Memory B cell (primary cell): Measurements from ENCODE around the gene TTC13.

Source experiments
- ATAC-seq: fragments of 150-1000 bp; cut with Tn5 transposase; 2 replicates; pipeline ENCODE4 v1.10.0; 2021; ENCODE audit warnings: low read depth, mild to moderate bottlenecking, moderate library complexity
- DNase-seq, 2 donors: peaks; one replicate each; pipeline ENCODE4 v3.0.0; 2022; ENCODE audit warnings: low spot score in 2 of 2
- H3K27ac Mint-ChIP-seq: one replicate; pipeline ENCODE4 v1.8.0; 2022; ENCODE audit warnings: mild to moderate bottlenecking, moderate library complexity, mixed read lengths
- H3K27me3 Mint-ChIP-seq: one replicate; pipeline ENCODE4 v1.8.0; 2022; ENCODE audit warnings: mixed read lengths
- H3K36me3 Mint-ChIP-seq: one replicate; pipeline ENCODE4 v1.8.0; 2022; ENCODE audit warnings: mild to moderate bottlenecking, mixed read lengths
- H3K4me1 Mint-ChIP-seq: one replicate; pipeline ENCODE4 v1.8.0; 2022; ENCODE audit warnings: mixed read lengths
- H3K4me3 Mint-ChIP-seq: one replicate; pipeline ENCODE4 v1.8.0; 2022; ENCODE audit warnings: mild to moderate bottlenecking, moderate library complexity, mixed read lengths
- H3K9me3 Mint-ChIP-seq: one replicate; pipeline ENCODE4 v1.8.0; 2022; ENCODE audit warnings: mixed read lengths

Gene TTC13

GRCh38 chr1:230922620-230923019 lies 56.0 kb downstream of the TTC13 start:
- peaks cover 30% of the 10 kb centered on the region for H3K36me3 Mint-ChIP-seq
- DNase-seq (no peak), ATAC-seq (no peak)
- H3K27me3 Mint-ChIP-seq = no peaks in the 10 kb centered on the region
- peak overlapping the region; percentile 56 for H3K27ac Mint-ChIP-seq
- H3K9me3 Mint-ChIP-seq = no peaks in the 10 kb centered on the region
- no peak overlapping the region for H3K4me3 Mint-ChIP-seq
- no peaks in the 10 kb centered on the region for H3K4me1 Mint-ChIP-seq

- H3K4me1 Mint-ChIP-seq = no peaks in the 10 kb centered on the region
- no peaks in the 10 kb centered on the region for H3K9me3 Mint-ChIP-seq
- no peak for DNase-seq
- H3K4me3 Mint-ChIP-seq = no peak overlapping the region
- no peak overlapping the region for H3K27ac Mint-ChIP-seq
- no peak for ATAC-seq
- H3K36me3 Mint-ChIP-seq = peaks cover 29% of the 10 kb centered on the region
- no peaks in the 10 kb centered on the region for H3K27me3 Mint-ChIP-seq
These were observed 59.5 kb downstream of the TTC13 start for GRCh38 chr1:230919207-230919606.

GRCh38 chr1:230917284-230918135 lies 61.2 kb downstream of the TTC13 start:
- H3K9me3 Mint-ChIP-seq = no peaks in the 10 kb centered on the region
- peaks cover 31% of the 10 kb centered on the region for H3K36me3 Mint-ChIP-seq
- ATAC-seq (peak; percentile 81), DNase-seq (peak; percentile 64 to 69)
- H3K27ac Mint-ChIP-seq = peak overlapping the region; percentile 17
- no peaks in the 10 kb centered on the region for H3K4me1 Mint-ChIP-seq
- H3K27me3 Mint-ChIP-seq = no peaks in the 10 kb centered on the region
- H3K4me3 Mint-ChIP-seq = no peak overlapping the region

GRCh38 chr1:230916587-230917283 lies 61.9 kb downstream of the TTC13 start:
- H3K27ac Mint-ChIP-seq = peak overlapping the region; percentile 17
- H3K36me3 Mint-ChIP-seq = peaks cover 27% of the 10 kb centered on the region
- H3K4me1 Mint-ChIP-seq = no peaks in the 10 kb centered on the region
- ATAC-seq (peak; percentile 10), DNase-seq (no peak)
- no peaks in the 10 kb centered on the region for H3K27me3 Mint-ChIP-seq
- H3K4me3 Mint-ChIP-seq = no peak overlapping the region
- no peaks in the 10 kb centered on the region for H3K9me3 Mint-ChIP-seq

GRCh38 chr1:230915078-230915477 lies 63.6 kb downstream of the TTC13 start:
- H3K36me3 Mint-ChIP-seq = peaks cover 34% of the 10 kb centered on the region
- no peaks in the 10 kb centered on the region for H3K4me1 Mint-ChIP-seq
- DNase-seq = no peak
- H3K27me3 Mint-ChIP-seq = no peaks in the 10 kb centered on the region
- H3K9me3 Mint-ChIP-seq = no peaks in the 10 kb centered on the region
- no peak for ATAC-seq
- no peak overlapping the region for H3K27ac Mint-ChIP-seq
- no peak overlapping the region for H3K4me3 Mint-ChIP-seq

GRCh38 chr1:230913496-230913895 lies 65.2 kb downstream of the TTC13 start:
- no peak overlapping the region for H3K4me3 Mint-ChIP-seq
- no peaks in the 10 kb centered on the region for H3K4me1 Mint-ChIP-seq
- ATAC-seq (no peak), DNase-seq (no peak)
- H3K27ac Mint-ChIP-seq = no peak overlapping the region
- H3K27me3 Mint-ChIP-seq = no peaks in the 10 kb centered on the region
- H3K36me3 Mint-ChIP-seq = peaks cover 43% of the 10 kb centered on the region
- H3K9me3 Mint-ChIP-seq = no peaks in the 10 kb centered on the region

- no peaks in the 10 kb centered on the region for H3K4me1 Mint-ChIP-seq
- H3K4me3 Mint-ChIP-seq = no peak overlapping the region
- H3K27ac Mint-ChIP-seq = no peak overlapping the region
- H3K27me3 Mint-ChIP-seq = no peaks in the 10 kb centered on the region
- ATAC-seq = no peak
- H3K9me3 Mint-ChIP-seq = no peaks in the 10 kb centered on the region
- peaks cover 53% of the 10 kb centered on the region for H3K36me3 Mint-ChIP-seq
- no peak for DNase-seq
These were observed 67.9 kb downstream of the TTC13 start for GRCh38 chr1:230910755-230911117.

- Mint-ChIP-seq H3K36me3 (peaks cover 54% of the 10 kb centered on the region), H3K9me3 (no peaks in the 10 kb centered on the region), H3K27me3 (no peaks in the 10 kb centered on the region), H3K4me1 (no peaks in the 10 kb centered on the region), H3K27ac (peak overlapping the region; percentile 12), H3K4me3 (no peak overlapping the region)
- DNase-seq (no peak), ATAC-seq (no peak)
These were observed 68.5 kb downstream of the TTC13 start for GRCh38 chr1:230909974-230910754.

GRCh38 chr1:230907472-230908205 lies 71.0 kb downstream of the TTC13 start:
- ATAC-seq = no peak
- Mint-ChIP-seq H3K27ac (no peak overlapping the region), H3K4me3 (no peak overlapping the region), H3K4me1 (no peaks in the 10 kb centered on the region), H3K9me3 (no peaks in the 10 kb centered on the region), H3K27me3 (no peaks in the 10 kb centered on the region), H3K36me3 (peaks cover 48% of the 10 kb centered on the region)
- no peak for DNase-seq

GRCh38 chr1:230906226-230906625 lies 72.4 kb downstream of the TTC13 start:
- no peak overlapping the region for H3K27ac Mint-ChIP-seq
- no peaks in the 10 kb centered on the region for H3K4me1 Mint-ChIP-seq
- H3K36me3 Mint-ChIP-seq = peaks cover 49% of the 10 kb centered on the region
- DNase-seq (no peak), ATAC-seq (no peak)
- H3K4me3 Mint-ChIP-seq = no peak overlapping the region
- no peaks in the 10 kb centered on the region for H3K9me3 Mint-ChIP-seq
- no peaks in the 10 kb centered on the region for H3K27me3 Mint-ChIP-seq

GRCh38 chr1:230905733-230906132 lies 72.9 kb downstream of the TTC13 start:
- no peak for ATAC-seq
- Mint-ChIP-seq H3K4me1 (no peaks in the 10 kb centered on the region), H3K36me3 (peaks cover 45% of the 10 kb centered on the region), H3K9me3 (no peaks in the 10 kb centered on the region), H3K27ac (no peak overlapping the region), H3K27me3 (no peaks in the 10 kb centered on the region), H3K4me3 (no peak overlapping the region)
- no peak for DNase-seq

- H3K27ac Mint-ChIP-seq = no peak overlapping the region
- peaks cover 24% of the 10 kb centered on the region for H3K36me3 Mint-ChIP-seq
- DNase-seq (no peak), ATAC-seq (no peak)
- H3K27me3 Mint-ChIP-seq = no peaks in the 10 kb centered on the region
- H3K4me3 Mint-ChIP-seq = no peak overlapping the region
- H3K9me3 Mint-ChIP-seq = no peaks in the 10 kb centered on the region
- H3K4me1 Mint-ChIP-seq = no peaks in the 10 kb centered on the region
These were observed 76.2 kb downstream of the TTC13 start for GRCh38 chr1:230902349-230902923.

GRCh38 chr1:230901671-230902070 lies 77.0 kb downstream of the TTC13 start:
- H3K9me3 Mint-ChIP-seq = no peaks in the 10 kb centered on the region
- ATAC-seq (no peak), DNase-seq (no peak)
- H3K27ac Mint-ChIP-seq = no peak overlapping the region
- no peaks in the 10 kb centered on the region for H3K4me1 Mint-ChIP-seq
- H3K27me3 Mint-ChIP-seq = no peaks in the 10 kb centered on the region
- no peak overlapping the region for H3K4me3 Mint-ChIP-seq
- H3K36me3 Mint-ChIP-seq = peaks cover 19% of the 10 kb centered on the region
